OCI-LY1 (cell line): ENCODE results near the gene HLF.

Experiments
- H2AFZ ChIP-seq: fragments of 200-600 bp; sonication (generic), shearing (Covaris generic); 2 replicates; pipeline ENCODE4 v1.6.0; 2014; ENCODE audit warnings: antibody characterized with exemption, mild to moderate bottlenecking, low read length
- H3F3A ChIP-seq: fragments of 200-600 bp; sonication (generic), shearing (Covaris generic); 2 replicates; pipeline ENCODE4 v1.6.0; 2014; ENCODE audit warnings: mild to moderate bottlenecking, antibody characterized with exemption, low read length, moderate library complexity; ENCODE audit not compliant: insufficient read depth
- H3K27ac ChIP-seq: fragments of 200-600 bp; sonication (generic); 2 replicates; pipeline ENCODE4 v1.5.1; 2014; ENCODE audit warnings: low read length, mixed run types, mild to moderate bottlenecking, low read depth; ENCODE audit not compliant: poor library complexity, severe bottlenecking
- H3K27me3 ChIP-seq: fragments of 200-600 bp; sonication (generic); 2 replicates; pipeline ENCODE4 v1.6.0; 2014; ENCODE audit warnings: antibody characterized with exemption, mild to moderate bottlenecking, low read length, moderate library complexity; ENCODE audit not compliant: insufficient read depth
- H3K36me3 ChIP-seq: fragments of 200-600 bp; sonication (generic); 2 replicates; pipeline ENCODE4 v1.6.1; 2014; ENCODE audit warnings: mild to moderate bottlenecking, antibody characterized with exemption, low read length, moderate library complexity, mixed read lengths; ENCODE audit not compliant: insufficient read depth
- H3K4me1 ChIP-seq: fragments of 200-600 bp; sonication (generic); 2 replicates; pipeline ENCODE4 v1.5.1; 2014; ENCODE audit warnings: mild to moderate bottlenecking, low read length, moderate library complexity; ENCODE audit not compliant: insufficient read depth, severe bottlenecking
- H3K4me2 ChIP-seq: fragments of 200-600 bp; sonication (generic), shearing (Covaris generic); 2 replicates; pipeline ENCODE4 v1.6.1; 2014; ENCODE audit warnings: low read length
- H3K4me3 ChIP-seq: fragments of 200-600 bp; sonication (generic); 2 replicates; pipeline ENCODE4 v1.5.1; 2014; ENCODE audit warnings: low read length, low read depth, mild to moderate bottlenecking, mixed read lengths; ENCODE audit not compliant: poor library complexity, severe bottlenecking
- H3K79me2 ChIP-seq: fragments of 200-600 bp; shearing (Covaris generic); 2 replicates; pipeline ENCODE4 v1.6.1; 2016; ENCODE audit warnings: mixed run types, low read length, mixed read lengths; ENCODE audit not compliant: insufficient read depth
- H3K9ac ChIP-seq: fragments of 200-600 bp; sonication (generic), shearing (Covaris generic); 2 replicates; pipeline ENCODE4 v1.6.1; 2014; ENCODE audit warnings: mild to moderate bottlenecking, low read length, mixed read lengths
- H3K9me2 ChIP-seq: fragments of 200-600 bp; sonication (generic), shearing (Covaris generic); 2 replicates; pipeline ENCODE4 v1.6.1; 2014; ENCODE audit warnings: low read depth, mild to moderate bottlenecking, low read length, mixed read lengths
- H3K9me3 ChIP-seq: fragments of 200-600 bp; shearing (Covaris generic); 2 replicates; pipeline ENCODE4 v1.6.1; 2014; ENCODE audit warnings: low read length, mixed read lengths
- H4K20me1 ChIP-seq: fragments of 200-600 bp; sonication (generic), shearing (Covaris generic); 2 replicates; pipeline ENCODE4 v1.6.0; 2016; ENCODE audit warnings: mild to moderate bottlenecking, low read length; ENCODE audit not compliant: insufficient read depth
- EZH2 ChIP-seq: fragments of 200-600 bp; sonication (generic), shearing (Covaris generic); IDR thresholded peaks from 2 replicates; pipeline ENCODE4 v1.8.0; 2017; ENCODE audit warnings: borderline replicate concordance, mixed run types, mild to moderate bottlenecking, antibody characterized with exemption, low read length, moderate library complexity, mixed read lengths
- TF ChIP-seq, protein P1 (sequence below): fragments of 200-600 bp; sonication (generic), shearing (Covaris generic); IDR thresholded peaks from 2 replicates; pipeline ENCODE4 v1.5.1; 2017; ENCODE audit warnings: mild to moderate bottlenecking, antibody characterized with exemption, low read length, moderate library complexity, mixed read lengths

Gene HLF

DNA sequence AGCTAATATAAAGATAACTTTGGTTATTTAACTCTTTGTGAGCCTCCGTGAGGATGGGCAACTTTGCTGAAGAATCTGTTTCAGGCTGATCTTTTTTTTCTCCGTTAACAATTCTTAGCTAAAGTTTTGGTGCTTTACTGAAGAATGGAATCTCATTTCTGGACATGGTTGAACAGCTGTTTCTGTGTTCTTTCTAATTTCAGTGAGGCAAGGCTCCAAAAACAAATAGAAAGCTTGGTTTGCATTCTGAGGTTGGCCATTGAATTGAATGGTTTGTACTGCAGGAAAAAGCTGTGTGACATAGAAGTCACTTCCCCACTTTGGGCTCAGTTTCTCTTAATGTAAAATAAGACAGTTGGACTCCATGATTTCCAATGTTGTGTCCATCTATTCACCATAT, 22.3 kb upstream of the HLF start:
- Histone ChIP-seq H3K27ac (no peak overlapping the region), H3K9me2 (no peaks in the 10 kb centered on the region), H3K27me3 (no peaks in the 10 kb centered on the region), H3K9ac (no peak overlapping the region), H3K36me3 (no peaks in the 10 kb centered on the region), H3F3A (no peaks in the 10 kb centered on the region), H3K79me2 (no peaks in the 10 kb centered on the region), H2AFZ (no peak overlapping the region), H3K4me2 (no peak overlapping the region), H3K9me3 (no peaks in the 10 kb centered on the region), H4K20me1 (no peaks in the 10 kb centered on the region), H3K4me1 (no peaks in the 10 kb centered on the region), H3K4me3 (no peak overlapping the region)
- TF ChIP-seq, protein P1, sequence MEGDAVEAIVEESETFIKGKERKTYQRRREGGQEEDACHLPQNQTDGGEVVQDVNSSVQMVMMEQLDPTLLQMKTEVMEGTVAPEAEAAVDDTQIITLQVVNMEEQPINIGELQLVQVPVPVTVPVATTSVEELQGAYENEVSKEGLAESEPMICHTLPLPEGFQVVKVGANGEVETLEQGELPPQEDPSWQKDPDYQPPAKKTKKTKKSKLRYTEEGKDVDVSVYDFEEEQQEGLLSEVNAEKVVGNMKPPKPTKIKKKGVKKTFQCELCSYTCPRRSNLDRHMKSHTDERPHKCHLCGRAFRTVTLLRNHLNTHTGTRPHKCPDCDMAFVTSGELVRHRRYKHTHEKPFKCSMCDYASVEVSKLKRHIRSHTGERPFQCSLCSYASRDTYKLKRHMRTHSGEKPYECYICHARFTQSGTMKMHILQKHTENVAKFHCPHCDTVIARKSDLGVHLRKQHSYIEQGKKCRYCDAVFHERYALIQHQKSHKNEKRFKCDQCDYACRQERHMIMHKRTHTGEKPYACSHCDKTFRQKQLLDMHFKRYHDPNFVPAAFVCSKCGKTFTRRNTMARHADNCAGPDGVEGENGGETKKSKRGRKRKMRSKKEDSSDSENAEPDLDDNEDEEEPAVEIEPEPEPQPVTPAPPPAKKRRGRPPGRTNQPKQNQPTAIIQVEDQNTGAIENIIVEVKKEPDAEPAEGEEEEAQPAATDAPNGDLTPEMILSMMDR: no peak
- no peak for TF ChIP-seq EZH2

DNA sequence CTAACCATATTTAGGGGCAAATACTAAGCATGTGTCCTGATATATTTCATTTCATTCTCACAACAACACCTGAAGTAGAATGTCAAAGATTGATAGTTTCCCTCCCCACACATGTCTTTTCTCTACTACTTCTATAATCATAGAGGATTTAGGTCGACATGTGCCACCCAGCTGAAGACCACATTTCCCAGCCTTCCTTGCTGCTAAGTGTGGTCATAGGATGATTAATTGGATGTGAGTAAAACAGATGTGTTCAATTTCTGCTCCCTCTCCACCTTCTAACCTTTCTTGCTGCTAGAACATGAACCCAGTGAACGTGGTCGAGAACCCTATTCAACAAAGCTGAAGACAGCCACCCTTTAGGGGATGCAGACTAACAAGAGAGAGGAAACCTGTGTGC, 18.8 kb upstream of the HLF start:
- H3K9me2 ChIP-seq: no peaks in the 10 kb centered on the region
- H3K9ac ChIP-seq: no peak overlapping the region
- H3K4me2 ChIP-seq: no peak overlapping the region
- H3K27ac ChIP-seq: no peak overlapping the region
- TF ChIP-seq EZH2: no peak
- TF ChIP-seq, protein P1: no peak
- H3K9me3 ChIP-seq: no peaks in the 10 kb centered on the region
- no peaks in the 10 kb centered on the region for H3F3A ChIP-seq
- no peaks in the 10 kb centered on the region for H3K36me3 ChIP-seq
- H3K79me2 ChIP-seq: no peaks in the 10 kb centered on the region
- H3K4me3 ChIP-seq: no peak overlapping the region
- no peaks in the 10 kb centered on the region for H4K20me1 ChIP-seq
- H3K27me3 ChIP-seq: no peaks in the 10 kb centered on the region; the same call in 1 of the 2 replicates
- H2AFZ ChIP-seq: no peak overlapping the region
- no peaks in the 10 kb centered on the region for H3K4me1 ChIP-seq

DNA sequence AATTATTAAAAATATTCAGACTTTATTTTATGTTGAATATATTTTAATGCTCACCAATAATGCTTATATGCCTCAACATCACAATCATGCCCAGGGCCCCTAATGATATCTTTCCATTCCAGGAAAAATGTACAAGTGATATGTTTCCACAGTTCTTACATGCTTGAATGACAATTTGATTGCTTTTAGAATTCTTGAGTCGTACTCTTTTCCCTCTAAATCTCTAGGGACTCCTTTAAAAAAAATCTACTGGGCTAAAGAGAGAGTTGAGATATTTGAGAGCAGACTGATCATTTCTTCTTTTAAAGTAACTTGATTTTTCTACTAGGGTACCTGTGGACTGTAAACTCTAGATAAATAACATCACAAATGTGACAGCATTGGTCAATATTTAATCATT, 18.2 kb upstream of the HLF start:
- no peaks in the 10 kb centered on the region for H3K9me2 ChIP-seq
- H3K4me2 ChIP-seq: no peak overlapping the region
- H3K27me3 ChIP-seq: no peaks in the 10 kb centered on the region; the same call in 1 of the 2 replicates
- no peak overlapping the region for H3K9ac ChIP-seq
- no peaks in the 10 kb centered on the region for H3K4me1 ChIP-seq
- no peak overlapping the region for H3K27ac ChIP-seq
- H4K20me1 ChIP-seq: no peaks in the 10 kb centered on the region
- H3K9me3 ChIP-seq: no peaks in the 10 kb centered on the region
- no peaks in the 10 kb centered on the region for H3F3A ChIP-seq
- no peak for TF ChIP-seq EZH2
- TF ChIP-seq, protein P1: no peak
- no peaks in the 10 kb centered on the region for H3K36me3 ChIP-seq
- no peak overlapping the region for H3K4me3 ChIP-seq
- no peak overlapping the region for H2AFZ ChIP-seq
- no peaks in the 10 kb centered on the region for H3K79me2 ChIP-seq
